Left colon (tissue), 2 donors: Measurements from ENCODE around the gene ARHGEF6. TPM values are rescaled to one million over a fixed set of nuclear protein-coding genes. Genes with fewer than 3 reads are reported as not detected.

Source experiments
- ATAC-seq: fragments of 200-7000 bp; cut with Tn5 transposase; one replicate; pipeline ENCODE4 v1.9.1; 2020; ENCODE audit warnings: mild to moderate bottlenecking, moderate library complexity
- DNase-seq, 2 donors: peaks; one replicate each; pipeline ENCODE4 v3.0.0-alpha.2; 2020
- intact Hi-C, 2 donors: fragments of 100-400 bp; cut with DNase I in 1 of 2; cut with micrococcal nuclease in 1 of 2; formaldehyde crosslinking; loops; one replicate each; pipeline versions ENCODE4 v1.11.2 to v1.14.0; 2022; cut with DNase I, micrococcal nuclease
- total RNA-seq, 2 donors: library from RNA; stranded (reverse); fragmentation: NEBNext Ultra II Directional; extraction: Animal tissue kit (Norgen Biotek cat#: 25700); gene quantifications; one replicate each; pipeline ENCODE4 v1.2.1, GENCODE V29; 2021
- donor health status: DM: no; HTN: no; CAD: no.
- donor health status: DM: yes; HTN: yes; CAD: no.

Gene ARHGEF6
- total RNA-seq, 2 donors from 2014 or later: 2.1 to 6.7 TPM

DNA sequence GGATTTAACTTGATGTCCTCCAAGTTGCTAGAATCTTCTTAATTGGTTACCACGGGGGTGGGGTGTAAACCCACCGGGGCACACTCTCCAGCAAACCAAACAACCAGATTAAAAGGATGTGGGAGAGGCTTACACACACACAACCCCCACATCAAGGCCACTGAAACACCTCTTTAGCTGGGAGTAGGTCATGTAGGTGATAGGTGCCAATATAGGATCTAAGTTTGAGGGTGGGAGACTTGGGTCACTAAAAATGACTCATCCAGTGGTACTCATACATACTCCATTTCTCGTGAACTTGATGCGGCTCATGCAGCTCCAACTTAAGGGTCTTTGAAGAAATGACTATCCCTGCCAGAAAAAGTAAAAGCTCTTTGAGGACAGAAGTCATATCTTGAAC, 153.3 kb downstream of the ARHGEF6 start:
- intact Hi-C loops: no loop called here
- ATAC-seq (no peak), DNase-seq (no peak)

DNA sequence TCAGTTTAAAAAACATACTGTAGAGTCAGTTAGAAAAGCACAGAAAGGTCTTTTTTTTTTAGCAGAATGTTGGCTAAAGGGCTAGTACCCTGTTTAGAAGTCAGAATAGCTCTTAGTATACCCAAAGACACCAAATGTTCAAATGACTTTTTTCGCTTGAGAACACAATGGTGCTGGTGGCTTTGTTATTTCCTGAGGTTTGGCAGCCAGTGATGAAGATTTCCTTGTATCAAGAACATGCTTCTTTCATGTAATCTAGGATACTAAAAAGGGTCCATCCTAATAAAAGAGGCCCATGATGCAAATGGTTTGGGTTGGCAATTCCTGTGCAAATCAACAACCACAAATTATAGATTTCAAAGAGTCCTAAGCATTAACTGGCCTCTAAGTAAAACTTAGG, 153.8 kb downstream of the ARHGEF6 start:
- no peak for DNase-seq
- no peak for ATAC-seq
- intact Hi-C loops: no loop called here

DNA sequence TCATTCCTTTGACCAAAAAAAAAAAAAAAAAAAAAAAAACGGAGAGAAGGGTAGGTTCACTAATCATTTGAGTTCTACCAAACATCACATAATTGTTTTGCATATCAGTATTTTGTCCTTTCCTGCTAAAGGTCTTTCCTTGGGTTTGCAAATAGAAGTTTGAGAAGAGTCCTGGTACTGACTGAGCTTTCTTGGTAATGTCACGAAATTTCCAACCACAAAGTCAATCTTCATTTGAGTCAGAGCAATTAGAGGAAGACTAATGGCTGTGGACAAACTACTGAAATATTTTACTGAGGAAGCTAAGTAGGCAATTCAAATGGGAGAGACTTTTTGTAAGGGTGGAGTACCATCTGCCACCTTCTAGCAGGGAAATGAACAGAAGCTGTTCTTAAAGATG, 154.5 kb downstream of the ARHGEF6 start:
- no peak for DNase-seq
- intact Hi-C loops: no loop called here
- no peak for ATAC-seq

DNA sequence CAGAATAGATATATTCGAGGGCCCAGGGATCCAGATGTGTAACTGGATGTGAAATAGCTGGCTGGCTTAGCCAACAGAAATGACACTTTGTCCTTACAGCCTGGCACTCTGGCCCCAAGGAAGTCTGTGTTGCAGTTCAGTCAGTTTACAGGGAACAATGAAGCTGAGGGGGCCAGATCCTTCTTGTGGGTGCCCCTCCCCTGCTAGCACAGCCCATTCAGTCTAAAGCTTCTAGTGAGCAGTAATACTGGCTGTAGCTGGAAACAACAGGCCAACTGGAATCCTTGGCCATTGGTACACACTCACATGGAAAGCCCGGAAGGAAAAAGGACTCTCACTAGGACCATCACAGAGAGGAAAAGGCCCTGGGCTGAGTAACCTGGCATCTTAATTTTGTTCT, 155.5 kb downstream of the ARHGEF6 start:
- intact Hi-C loops: no loop called here
- ATAC-seq: no peak

DNA sequence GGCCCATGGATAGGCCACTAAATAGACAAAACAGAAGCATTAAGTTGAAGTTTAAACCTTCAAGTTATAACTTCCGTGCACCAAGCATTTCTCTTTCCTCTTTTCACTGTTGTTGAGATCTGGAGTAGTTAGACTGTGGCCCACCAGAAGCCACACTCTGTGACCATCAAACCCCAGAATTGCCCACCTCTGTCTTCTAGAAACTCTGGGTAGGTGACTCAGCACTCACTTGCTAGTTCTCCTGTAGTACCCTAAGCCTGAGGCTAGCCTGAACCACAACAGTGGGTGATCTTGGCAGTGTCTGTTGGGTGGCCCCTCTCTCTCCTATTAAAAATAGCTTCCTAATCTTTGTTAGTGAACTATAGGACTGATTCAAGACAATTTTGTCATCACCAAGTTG, 157.3 kb downstream of the ARHGEF6 start:
- intact Hi-C loops: no loop called here
- no peak for DNase-seq
- ATAC-seq: no peak

More for the DNA sequence above, 155.5 kb downstream of the ARHGEF6 start:
- DNase-seq: no peak

DNA sequence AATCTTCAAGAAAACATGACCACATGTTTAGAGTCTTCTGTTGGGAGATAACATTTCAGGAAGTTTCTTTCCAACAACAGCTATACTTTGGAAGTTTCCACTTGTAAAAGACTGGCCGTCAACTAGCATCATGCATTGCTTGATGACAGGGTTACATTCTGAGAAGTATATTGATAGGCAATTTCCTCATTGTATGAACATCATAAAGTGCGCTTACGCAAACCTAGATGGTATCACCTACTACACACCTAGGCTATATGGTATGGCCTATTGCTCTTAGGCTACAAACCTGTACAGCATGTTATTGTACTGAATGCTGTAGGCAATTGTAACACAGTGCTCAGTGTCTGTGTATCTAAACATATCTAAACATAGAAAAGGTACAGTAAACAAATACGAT, 158.2 kb downstream of the ARHGEF6 start:
- intact Hi-C loops: no loop called here
- DNase-seq: no peak
- ATAC-seq: peak; percentile 92

DNA sequence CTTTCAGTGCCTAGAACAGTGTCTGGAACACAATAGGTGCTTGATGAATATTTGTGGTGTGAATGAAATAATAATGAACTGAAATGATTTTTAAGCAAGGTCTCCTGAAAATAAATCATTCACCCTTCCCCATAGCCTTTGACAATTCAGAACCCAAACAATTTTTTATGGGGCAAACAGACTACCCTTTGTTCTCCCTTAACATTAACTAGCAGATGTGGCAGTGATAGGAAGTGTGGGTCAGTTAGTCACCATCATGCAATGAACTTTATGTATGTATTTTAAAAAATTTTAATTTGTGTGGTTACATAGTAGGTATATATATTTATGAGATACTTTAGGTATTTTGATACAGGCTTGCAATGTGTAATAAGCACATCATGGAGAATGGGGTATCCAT, 160.0 kb downstream of the ARHGEF6 start:
- no peak for ATAC-seq
- intact Hi-C loops: no loop called here

DNA sequence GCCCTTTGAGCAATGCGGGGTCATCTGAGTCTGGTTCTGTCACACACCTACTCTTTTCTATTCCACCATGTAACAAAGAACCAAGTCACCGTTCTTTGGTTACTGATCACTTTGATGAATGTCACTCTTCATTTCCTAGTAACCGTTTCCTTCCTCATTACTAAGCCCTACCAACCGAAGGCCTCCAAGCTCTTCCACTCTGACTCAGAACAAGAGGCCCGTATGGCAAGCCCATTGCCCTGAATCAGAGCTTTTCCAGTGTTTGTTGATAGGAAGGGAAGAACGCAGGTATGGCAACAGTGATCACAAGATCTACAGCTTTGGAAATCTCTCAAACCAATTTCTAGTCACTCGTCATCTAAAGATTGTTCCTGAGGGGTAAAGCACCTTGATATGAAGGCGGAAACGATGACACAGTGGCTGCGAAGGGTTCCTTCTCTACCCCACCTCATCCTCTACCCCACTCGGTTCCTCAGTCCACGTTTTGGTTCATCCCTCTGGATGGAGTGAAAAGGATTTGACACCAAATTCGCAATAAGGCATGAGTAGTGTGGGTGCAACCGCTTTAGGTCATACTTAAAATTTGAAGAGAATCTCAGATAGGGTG, 160.7 kb downstream of the ARHGEF6 start:
- no peak for ATAC-seq
- DNase-seq: no peak
- intact Hi-C loops: no loop called here

More for the DNA sequence above, 160.0 kb downstream of the ARHGEF6 start:
- no peak for DNase-seq

DNA sequence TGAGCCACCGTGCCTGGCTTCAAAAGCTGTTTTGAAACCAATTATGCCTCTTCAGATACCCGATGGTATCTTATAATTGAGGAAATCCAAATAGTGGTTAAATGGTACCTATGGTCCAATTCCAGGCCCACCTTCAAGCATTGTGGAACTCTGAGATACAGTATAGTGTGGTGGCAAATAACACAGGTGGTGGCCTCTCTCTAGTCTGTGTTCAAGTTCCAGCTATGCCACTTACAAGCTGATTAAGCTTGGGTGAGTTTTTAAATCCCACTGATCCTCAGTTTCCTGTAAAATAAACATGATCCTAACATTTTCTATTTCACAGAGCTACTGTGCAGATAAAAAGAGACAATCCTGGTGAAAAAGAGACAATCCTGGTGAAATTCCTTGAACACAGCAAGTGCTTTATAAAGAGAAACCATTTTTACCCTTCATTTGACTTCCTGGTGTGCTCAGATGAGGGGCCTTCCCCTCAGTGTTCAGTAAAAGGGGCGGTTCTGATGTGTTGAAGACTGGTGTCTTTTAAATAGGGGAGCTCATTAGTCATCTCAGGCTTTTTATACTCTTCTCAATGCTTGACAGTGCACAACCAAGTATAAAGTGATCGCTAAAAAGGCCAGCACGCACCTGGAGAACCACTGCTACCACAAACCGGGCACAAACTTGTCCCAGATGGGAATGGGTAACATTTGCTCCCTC, 163.6 kb downstream of the ARHGEF6 start:
- intact Hi-C loops: no loop called here
- ATAC-seq (no peak), DNase-seq (no peak)

Other genes with a start within 250 kb of the ARHGEF6 start
- not detected for gene VGLL1, start 248.7 kb downstream of the ARHGEF6 start, total RNA-seq
- under 1 TPM; 0.24 to 0.75 TPM for gene CD40LG, start 132.8 kb downstream of the ARHGEF6 start, total RNA-seq
- gene RBMX, start 99.8 kb upstream of the ARHGEF6 start, total RNA-seq: 100 to 1,000 TPM in 1 of 2 donors, 10 to 100 TPM in 1; 91.5 to 105 TPM